NOMO-1 (cell line): ENCODE results near the gene ENPP1.

ENCODE experiments used
- DNase-seq, 2 experiments: peaks; one replicate each; lab custom pipeline; 2025; ENCODE audit not compliant: unreplicated experiment in 2 of 2; lab: John Stamatoyannopoulos, UW

ENPP1 gene

GRCh38 chr6:131807644-131808459 is at the start of gene ENPP1:
ENPP1 (plus strand) TSS chr6:131808020; CDS start chr6:131808036, 16 bp downstream.
- peak; percentile 21 to 22 for DNase-seq

GRCh38 chr6:131758920-131759319 is 48.9 kb upstream of the ENPP1 start:
- no peak for DNase-seq

GRCh38 chr6:131761060-131761761 is 46.6 kb upstream of the ENPP1 start:
- no peak for DNase-seq

GRCh38 chr6:131761762-131762067 is 46.1 kb upstream of the ENPP1 start:
- no peak for DNase-seq

- DNase-seq = no peak
Measured at GRCh38 chr6:131762984-131763383, 44.8 kb upstream of the ENPP1 start.

GRCh38 chr6:131763749-131764148 is 44.1 kb upstream of the ENPP1 start:
- no peak for DNase-seq

GRCh38 chr6:131764350-131764749 is 43.5 kb upstream of the ENPP1 start:
- DNase-seq = no peak

- DNase-seq = no peak
Measured at GRCh38 chr6:131765081-131765803, 42.6 kb upstream of the ENPP1 start.

GRCh38 chr6:131765804-131766135 is 42.0 kb upstream of the ENPP1 start:
- DNase-seq = no peak

GRCh38 chr6:131766631-131767030 is 41.2 kb upstream of the ENPP1 start:
- no peak for DNase-seq

- no peak for DNase-seq
Measured at GRCh38 chr6:131768964-131769363, 38.9 kb upstream of the ENPP1 start.

- DNase-seq = no peak
Measured at GRCh38 chr6:131769385-131770141, 38.3 kb upstream of the ENPP1 start.

GRCh38 chr6:131770776-131771175 is 37.0 kb upstream of the ENPP1 start:
- DNase-seq = no peak

GRCh38 chr6:131773284-131773950 is 34.4 kb upstream of the ENPP1 start:
- DNase-seq = no peak

- DNase-seq = no peak
Measured at GRCh38 chr6:131775886-131776285, 31.9 kb upstream of the ENPP1 start.

- no peak for DNase-seq
Measured at GRCh38 chr6:131776985-131777384, 30.8 kb upstream of the ENPP1 start.

GRCh38 chr6:131778169-131778568 is 29.7 kb upstream of the ENPP1 start:
- no peak for DNase-seq

GRCh38 chr6:131779304-131779703 is 28.5 kb upstream of the ENPP1 start:
- DNase-seq = no peak

GRCh38 chr6:131780600-131780999 is 27.2 kb upstream of the ENPP1 start:
- no peak for DNase-seq

GRCh38 chr6:131781687-131782086 is 26.1 kb upstream of the ENPP1 start:
- no peak for DNase-seq

GRCh38 chr6:131782764-131783163 is 25.1 kb upstream of the ENPP1 start:
- DNase-seq = no peak
